ENCODE results near the gene PNRC1.

DNA sequence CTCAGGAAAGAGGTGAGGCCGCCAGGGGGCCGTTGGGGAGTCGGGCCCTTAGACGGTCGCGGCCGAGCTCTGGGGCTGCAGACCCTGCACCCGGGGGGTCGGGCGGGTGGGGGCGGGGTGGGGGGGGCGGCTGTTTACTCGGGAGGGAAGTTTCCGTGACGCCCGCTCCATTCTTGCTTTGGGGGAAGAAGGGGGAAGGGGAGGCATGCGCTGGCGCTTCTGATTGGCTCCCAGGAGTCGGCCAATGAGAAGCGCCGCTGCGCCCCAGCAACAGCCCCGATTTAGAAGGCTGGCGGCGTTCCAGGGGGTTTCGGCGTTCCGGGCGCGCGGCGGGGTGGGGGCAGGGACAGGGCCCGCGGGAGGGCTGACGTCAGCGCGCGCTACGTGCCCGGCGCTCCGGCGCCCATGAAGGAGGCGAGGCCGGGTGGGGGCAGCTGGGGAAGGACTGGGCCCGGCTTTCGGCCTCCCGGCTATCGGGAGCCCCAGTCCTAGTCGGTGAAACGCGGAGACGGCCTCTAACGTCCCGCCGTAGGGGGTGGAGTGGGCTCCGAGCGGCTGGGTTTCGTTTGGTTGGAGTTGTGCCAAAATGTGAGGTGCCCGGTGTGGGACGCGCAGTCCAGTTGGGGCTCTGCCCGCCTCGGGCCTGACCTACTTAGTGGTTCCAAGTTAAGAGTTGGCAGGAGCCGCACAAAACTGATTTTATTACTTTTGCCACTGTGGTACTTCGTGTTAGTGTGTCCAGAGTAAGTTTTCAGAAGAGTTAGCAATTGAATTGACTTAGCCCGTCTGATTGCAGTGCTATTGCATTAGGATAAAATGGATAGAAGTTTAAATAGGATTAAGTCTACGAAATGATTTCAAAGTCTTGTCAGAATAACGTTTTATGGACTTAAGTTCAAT is 1.1 kb downstream of the PNRC1 start:
- TF ChIP-seq, protein P1, sequence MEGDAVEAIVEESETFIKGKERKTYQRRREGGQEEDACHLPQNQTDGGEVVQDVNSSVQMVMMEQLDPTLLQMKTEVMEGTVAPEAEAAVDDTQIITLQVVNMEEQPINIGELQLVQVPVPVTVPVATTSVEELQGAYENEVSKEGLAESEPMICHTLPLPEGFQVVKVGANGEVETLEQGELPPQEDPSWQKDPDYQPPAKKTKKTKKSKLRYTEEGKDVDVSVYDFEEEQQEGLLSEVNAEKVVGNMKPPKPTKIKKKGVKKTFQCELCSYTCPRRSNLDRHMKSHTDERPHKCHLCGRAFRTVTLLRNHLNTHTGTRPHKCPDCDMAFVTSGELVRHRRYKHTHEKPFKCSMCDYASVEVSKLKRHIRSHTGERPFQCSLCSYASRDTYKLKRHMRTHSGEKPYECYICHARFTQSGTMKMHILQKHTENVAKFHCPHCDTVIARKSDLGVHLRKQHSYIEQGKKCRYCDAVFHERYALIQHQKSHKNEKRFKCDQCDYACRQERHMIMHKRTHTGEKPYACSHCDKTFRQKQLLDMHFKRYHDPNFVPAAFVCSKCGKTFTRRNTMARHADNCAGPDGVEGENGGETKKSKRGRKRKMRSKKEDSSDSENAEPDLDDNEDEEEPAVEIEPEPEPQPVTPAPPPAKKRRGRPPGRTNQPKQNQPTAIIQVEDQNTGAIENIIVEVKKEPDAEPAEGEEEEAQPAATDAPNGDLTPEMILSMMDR (IDR thresholded peaks at IDR 0.05) = no peak
- peak; percentile 70 for TF ChIP-seq POLR2A (IDR thresholded peaks at IDR 0.05)

All from breast epithelium (tissue), 3 donors.